Measurements from ENCODE around the gene KPNA2.
A peak's percentile ranks its signal among the peaks of the same experiment; 100 is the strongest.
"Not testable (repeated sequence)": the region's sequence is repeated elsewhere in the genome, so short reads cannot be mapped to it uniquely, and the experiment has no call there.

The KPNA2 gene

DNA sequence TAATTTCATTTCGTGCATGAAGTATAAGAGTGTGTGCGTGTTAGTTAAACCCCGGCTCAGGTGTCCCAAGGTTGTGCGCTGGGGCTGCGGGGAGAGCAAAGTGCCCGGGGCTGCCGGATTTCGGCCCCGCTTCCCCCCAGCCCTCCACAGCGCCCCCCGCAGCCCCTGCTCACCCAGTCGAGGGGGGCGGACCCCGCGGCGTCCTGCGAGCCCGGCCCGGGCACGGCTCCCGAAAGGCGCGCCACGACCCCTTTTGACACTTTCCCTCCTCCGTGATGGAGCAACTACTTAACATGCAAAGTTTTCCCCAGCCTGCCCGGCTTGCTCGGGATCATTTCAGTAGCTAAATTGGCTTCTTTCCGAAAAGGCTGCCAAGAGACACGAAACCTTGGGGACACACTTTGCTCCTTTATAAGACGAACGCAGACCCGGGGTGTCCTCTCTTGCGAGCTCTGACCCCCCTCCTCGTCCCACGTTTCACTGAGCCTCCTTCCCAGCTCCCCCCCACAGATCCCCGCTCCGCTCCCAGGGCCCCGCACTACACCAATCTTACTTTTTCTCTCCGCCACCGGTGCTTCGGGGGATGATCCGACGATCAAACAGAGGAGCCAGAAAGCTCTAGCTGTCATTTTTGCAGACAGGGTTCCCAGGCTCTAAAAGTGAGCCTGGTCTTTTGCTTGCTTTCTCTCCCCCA, 39.8 kb upstream of the KPNA2 start:
- DNase-seq (ENCODE audit: low read depth) = no peak
- in situ Hi-C loops (cut with HindIII; ENCODE audit: low sequenced_read_pairs) = no loop called here
- TF ChIP-seq, protein P1, sequence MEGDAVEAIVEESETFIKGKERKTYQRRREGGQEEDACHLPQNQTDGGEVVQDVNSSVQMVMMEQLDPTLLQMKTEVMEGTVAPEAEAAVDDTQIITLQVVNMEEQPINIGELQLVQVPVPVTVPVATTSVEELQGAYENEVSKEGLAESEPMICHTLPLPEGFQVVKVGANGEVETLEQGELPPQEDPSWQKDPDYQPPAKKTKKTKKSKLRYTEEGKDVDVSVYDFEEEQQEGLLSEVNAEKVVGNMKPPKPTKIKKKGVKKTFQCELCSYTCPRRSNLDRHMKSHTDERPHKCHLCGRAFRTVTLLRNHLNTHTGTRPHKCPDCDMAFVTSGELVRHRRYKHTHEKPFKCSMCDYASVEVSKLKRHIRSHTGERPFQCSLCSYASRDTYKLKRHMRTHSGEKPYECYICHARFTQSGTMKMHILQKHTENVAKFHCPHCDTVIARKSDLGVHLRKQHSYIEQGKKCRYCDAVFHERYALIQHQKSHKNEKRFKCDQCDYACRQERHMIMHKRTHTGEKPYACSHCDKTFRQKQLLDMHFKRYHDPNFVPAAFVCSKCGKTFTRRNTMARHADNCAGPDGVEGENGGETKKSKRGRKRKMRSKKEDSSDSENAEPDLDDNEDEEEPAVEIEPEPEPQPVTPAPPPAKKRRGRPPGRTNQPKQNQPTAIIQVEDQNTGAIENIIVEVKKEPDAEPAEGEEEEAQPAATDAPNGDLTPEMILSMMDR (IDR thresholded peaks at IDR 0.05; ENCODE audit: low read depth, low read length, missing control alignments) = no peak
- H3K4me3 ChIP-seq (ENCODE audit: low read depth, low read length) = peak overlapping the region; percentile 53

DNA sequence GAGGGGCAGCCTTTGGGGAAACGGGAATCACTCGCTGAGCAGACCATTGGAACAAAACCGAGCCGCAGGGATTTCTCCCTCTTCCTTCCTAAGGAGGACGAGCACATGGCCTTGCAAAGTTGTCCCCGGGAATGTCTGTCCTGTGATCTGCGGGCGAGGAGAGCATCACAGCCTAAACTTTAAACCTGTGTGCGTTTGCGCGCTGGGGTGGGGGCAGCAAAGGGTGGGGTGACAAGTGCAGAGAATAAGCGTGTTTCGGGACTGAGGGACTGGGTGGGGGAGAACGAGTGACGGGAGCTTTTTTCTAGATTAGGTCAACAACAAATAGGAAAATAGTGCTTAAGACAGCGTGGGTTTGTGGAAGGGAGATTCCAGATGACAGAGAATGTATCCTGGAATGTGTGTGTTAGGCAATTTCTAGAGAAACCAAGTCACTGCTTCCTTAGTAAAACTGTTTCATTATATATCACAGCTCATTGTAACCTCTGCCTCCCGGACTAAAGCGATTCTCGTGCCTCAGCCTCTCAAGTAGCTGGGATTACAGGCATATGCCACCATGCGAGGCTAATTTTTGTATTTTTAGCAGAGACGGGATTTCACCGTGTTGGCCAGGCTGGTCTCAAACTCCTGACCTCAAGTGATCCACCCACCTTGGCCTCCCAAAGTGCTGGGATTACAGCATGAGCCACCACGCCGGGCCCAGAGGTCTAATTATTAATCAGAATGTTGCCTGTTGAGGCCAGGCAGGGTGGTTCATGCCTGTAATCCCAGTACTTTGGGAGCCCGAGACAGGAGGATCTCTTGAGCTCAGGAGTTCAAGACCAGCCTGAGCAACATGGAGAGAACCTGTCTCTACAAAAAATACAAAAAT, 39.0 kb upstream of the KPNA2 start, which contains the start of gene C17orf58:
Gene C17orf58, minus strand, starts transcription at position 169 of the 871 bp plus-strand sequence. CDS start 271 bp downstream, outside the sequence.
- DNase-seq (ENCODE audit: low read depth); in situ Hi-C loops (cut with HindIII; ENCODE audit: low sequenced_read_pairs): not testable (repeated sequence)

DNA sequence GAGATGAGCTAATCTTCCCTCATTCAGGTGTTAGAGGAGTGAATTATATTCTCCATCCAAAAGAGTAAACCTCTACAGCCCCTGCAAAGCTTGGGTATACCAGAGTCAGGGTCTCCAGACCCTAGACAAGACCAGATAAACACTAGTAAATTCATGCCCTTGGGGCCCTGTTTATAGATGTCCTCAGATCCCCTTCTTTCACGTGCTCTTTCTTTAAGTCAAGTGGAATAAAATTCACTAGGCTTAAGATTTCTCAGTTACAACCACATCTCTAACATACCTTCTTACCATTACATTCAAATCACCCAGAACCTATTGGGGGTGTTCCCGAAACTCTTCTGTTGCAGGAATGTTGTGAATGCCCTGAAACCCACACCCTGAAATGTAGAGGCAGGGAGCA, 37.1 kb upstream of the KPNA2 start:
- H3K4me3 ChIP-seq (ENCODE audit: low read depth, low read length) = no peak overlapping the region
- in situ Hi-C loops (cut with HindIII; ENCODE audit: low sequenced_read_pairs) = no loop called here
- TF ChIP-seq, protein P1 (IDR thresholded peaks at IDR 0.05; ENCODE audit: low read depth, low read length, missing control alignments) = no peak
- DNase-seq (ENCODE audit: low read depth) = no peak

More for the DNA sequence above, 39.0 kb upstream of the KPNA2 start, which contains the start of gene C17orf58:
- H3K4me3 ChIP-seq (ENCODE audit: low read depth, low read length) = peak within 1 kb of the TSS; percentile 53

DNA sequence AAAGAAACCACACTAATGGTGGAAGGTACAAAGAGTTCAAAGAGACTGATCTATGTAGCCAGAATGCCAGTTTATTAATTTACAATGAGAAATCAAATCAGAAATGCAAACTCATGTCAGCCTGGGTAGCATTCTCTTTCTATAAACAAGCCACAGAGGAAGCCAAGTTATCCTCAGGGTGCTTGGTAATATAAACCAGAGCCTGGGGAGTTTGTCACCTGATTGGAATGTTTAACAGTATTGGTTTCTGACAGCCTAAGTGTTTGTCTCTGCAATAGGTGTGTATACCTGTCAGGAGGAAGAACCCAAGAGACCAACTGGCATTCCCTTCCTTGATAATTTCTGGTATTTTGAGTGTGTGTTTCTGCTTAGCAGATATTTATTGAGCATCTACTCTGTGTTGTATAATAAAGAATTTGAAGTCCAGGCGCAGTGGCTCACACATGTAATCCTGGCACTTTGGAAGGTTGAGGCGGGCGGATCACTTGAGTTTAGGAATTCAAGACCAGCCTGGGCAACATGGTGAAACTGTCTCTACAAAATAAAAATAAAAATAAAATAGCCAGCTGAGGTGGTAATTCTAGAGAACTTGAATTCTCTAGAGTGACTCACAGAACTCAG, 36.1 kb upstream of the KPNA2 start:
- in situ Hi-C loops (cut with HindIII; ENCODE audit: low sequenced_read_pairs) = no loop called here
- H3K4me3 ChIP-seq (ENCODE audit: low read depth, low read length) = no peak overlapping the region
- no peak for DNase-seq (ENCODE audit: low read depth)
- TF ChIP-seq, protein P1 (IDR thresholded peaks at IDR 0.05; ENCODE audit: low read depth, low read length, missing control alignments) = no peak

DNA sequence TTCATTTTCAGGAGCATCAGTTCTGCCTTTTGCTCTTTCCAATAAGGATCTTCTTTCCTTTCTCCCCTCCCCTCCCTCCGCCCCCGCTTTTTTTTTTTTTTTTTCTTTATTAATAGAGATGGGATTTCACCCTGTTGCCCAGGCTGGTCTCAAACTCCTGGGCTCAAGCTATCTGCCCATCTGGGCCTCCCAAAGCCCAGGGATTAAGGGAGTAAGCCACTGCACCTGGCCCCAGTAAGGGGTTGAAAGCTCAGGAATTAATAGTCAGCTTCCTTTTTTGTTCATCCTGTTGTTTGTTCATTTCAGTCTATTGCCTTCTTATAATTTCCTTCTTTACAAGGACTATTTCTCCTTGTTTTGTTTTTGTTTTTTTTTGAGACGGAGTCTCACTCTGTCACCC, 31.3 kb upstream of the KPNA2 start:
- no peak overlapping the region for H3K4me3 ChIP-seq (ENCODE audit: low read depth, low read length)
- TF ChIP-seq, protein P1 (IDR thresholded peaks at IDR 0.05; ENCODE audit: low read depth, low read length, missing control alignments) = no peak
- in situ Hi-C loops (cut with HindIII; ENCODE audit: low sequenced_read_pairs) = no loop called here
- DNase-seq (ENCODE audit: low read depth) = no peak

DNA sequence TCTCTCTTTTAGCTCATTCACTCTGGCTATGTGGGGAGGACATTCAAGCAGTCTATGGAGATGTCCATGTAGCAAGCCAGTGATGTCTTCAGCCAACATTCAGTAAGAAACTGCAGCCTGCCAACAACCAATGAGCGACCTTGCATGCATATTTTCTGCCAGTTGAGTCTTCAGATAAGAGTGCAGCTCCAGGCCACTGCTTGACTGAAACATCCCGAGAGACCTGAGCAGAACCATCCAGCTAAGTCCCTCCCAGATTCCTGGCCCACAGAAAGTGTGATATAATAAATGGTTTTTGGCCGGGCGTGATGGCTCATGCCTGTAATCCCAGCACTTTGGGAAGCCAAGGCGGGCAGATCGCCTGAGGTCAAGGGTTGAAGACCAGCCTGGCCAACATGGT, 28.7 kb upstream of the KPNA2 start:
- in situ Hi-C loops (cut with HindIII; ENCODE audit: low sequenced_read_pairs) = no loop called here
- no peak for DNase-seq (ENCODE audit: low read depth)
- H3K4me3 ChIP-seq (ENCODE audit: low read depth, low read length) = no peak overlapping the region
- TF ChIP-seq, protein P1 (IDR thresholded peaks at IDR 0.05; ENCODE audit: low read depth, low read length, missing control alignments) = no peak

Measured in astrocyte of the cerebellum (primary cell).